ENCODE measurements around the gene COL6A2. TPM values are rescaled to one million over a fixed set of nuclear protein-coding genes. Genes with fewer than 3 reads are reported as not detected.
"Not testable (repeated sequence)": the region's sequence is repeated elsewhere in the genome, so short reads cannot be mapped to it uniquely, and the experiment has no call there.

The COL6A2 gene
- total RNA-seq, 1 experiment from 2014 or later: 15.0 TPM

GRCh38 chr21:46173573-46173972 is 75.7 kb downstream of the COL6A2 start:
- no TSS peak for BruUV-seq (replicated peaks)
- POLR2A ChIA-PET (ENCODE audit: low non-redundant PET): no interaction called here
- Histone ChIP-seq H3K36me3 (ENCODE audit: insufficient read depth, low read length, poor library complexity, severe bottlenecking) (no peaks in the 10 kb centered on the region), H3K4me1 (ENCODE audit: insufficient read depth, low read length, poor library complexity, severe bottlenecking) (no peaks in the 10 kb centered on the region), H3K4me3 (ENCODE audit: low read depth, low read length, poor library complexity, severe bottlenecking) (no peak overlapping the region), H3K27ac (ENCODE audit: low read depth, low read length, poor library complexity, severe bottlenecking) (no peak overlapping the region), H3K9me3 (ENCODE audit: low read depth, low read length, poor library complexity, severe bottlenecking) (peaks cover 13% of the 10 kb centered on the region), H3K27me3 (replicated peaks; ENCODE audit: insufficient read depth, low read depth, low read length, poor library complexity) (no peaks in the 10 kb centered on the region)
- no peak for TF ChIP-seq EZH2 (IDR thresholded peaks at IDR 0.05; ENCODE audit: borderline replicate concordance, low read depth, low read length, poor library complexity, severe bottlenecking)
- no peak for TF ChIP-seq CTCF (conservative IDR thresholded peaks at IDR 0.05; ENCODE audit: low read depth, low read length)
- CTCF ChIA-PET: no interaction called here
- DNase-seq (ENCODE audit: low spot score): no peak
- intact Hi-C loops (cut with micrococcal nuclease; ENCODE audit: unreplicated experiment): loop anchor here (2.0 kb wide), 1 partner anchor 15 kb away; no protein-coding TSS in a partner anchor

- H3K27ac ChIP-seq (ENCODE audit: low read depth, low read length, poor library complexity, severe bottlenecking); POLR2A ChIA-PET (ENCODE audit: low non-redundant PET); intact Hi-C loops (cut with micrococcal nuclease; ENCODE audit: unreplicated experiment); BruUV-seq (replicated peaks); DNase-seq (ENCODE audit: low spot score); H3K36me3 ChIP-seq (ENCODE audit: insufficient read depth, low read length, poor library complexity, severe bottlenecking); H3K27me3 ChIP-seq (replicated peaks; ENCODE audit: insufficient read depth, low read depth, low read length, poor library complexity); H3K4me3 ChIP-seq (ENCODE audit: low read depth, low read length, poor library complexity, severe bottlenecking); CTCF ChIA-PET; H3K4me1 ChIP-seq (ENCODE audit: insufficient read depth, low read length, poor library complexity, severe bottlenecking): not testable (repeated sequence)
- H3K9me3 ChIP-seq (ENCODE audit: low read depth, low read length, poor library complexity, severe bottlenecking): peaks cover 13% of the 10 kb centered on the region
Observed at GRCh38 chr21:46176443-46177129, 78.7 kb downstream of the COL6A2 start.

- no TSS peak for BruUV-seq (replicated peaks)
- no peak overlapping the region for H3K4me3 ChIP-seq (ENCODE audit: low read depth, low read length, poor library complexity, severe bottlenecking)
- POLR2A ChIA-PET (ENCODE audit: low non-redundant PET): no interaction called here
- DNase-seq (ENCODE audit: low spot score): no peak
- peaks cover 4% of the 10 kb centered on the region for H3K4me1 ChIP-seq (ENCODE audit: insufficient read depth, low read length, poor library complexity, severe bottlenecking)
- H3K36me3 ChIP-seq (ENCODE audit: insufficient read depth, low read length, poor library complexity, severe bottlenecking): no peaks in the 10 kb centered on the region
- CTCF ChIA-PET: interaction anchor here (0.6 kb wide), 1 partner anchor 49 kb away, joined by 3 read pairs; the partner anchor contains the start of gene LSS
- intact Hi-C loops (cut with micrococcal nuclease; ENCODE audit: unreplicated experiment): no loop called here
- H3K9me3 ChIP-seq (ENCODE audit: low read depth, low read length, poor library complexity, severe bottlenecking): peaks cover 13% of the 10 kb centered on the region
- H3K27ac ChIP-seq (ENCODE audit: low read depth, low read length, poor library complexity, severe bottlenecking): no peak overlapping the region
- H3K27me3 ChIP-seq (replicated peaks; ENCODE audit: insufficient read depth, low read depth, low read length, poor library complexity): no peaks in the 10 kb centered on the region
- TF ChIP-seq EZH2 (IDR thresholded peaks at IDR 0.05; ENCODE audit: borderline replicate concordance, low read depth, low read length, poor library complexity, severe bottlenecking): no peak
- no peak for TF ChIP-seq CTCF (conservative IDR thresholded peaks at IDR 0.05; ENCODE audit: low read depth, low read length)
Observed at GRCh38 chr21:46178961-46179360, 81.0 kb downstream of the COL6A2 start.

Other genes starting within 250 kb of the COL6A2 start
- gene COL6A1, start 116.3 kb upstream of the COL6A2 start, total RNA-seq (2021): 19.7 and 39.0 TPM in 2 replicates
- 5.4 and 6.6 TPM in 2 replicates for gene FTCD, start 57.5 kb downstream of the COL6A2 start, total RNA-seq (2021)
- 30.9 and 40.6 TPM in 2 replicates for gene SPATC1L, start 86.3 kb downstream of the COL6A2 start, total RNA-seq (2021)
- 130 and 151 TPM in 2 replicates for gene LSS, start 130.7 kb downstream of the COL6A2 start, total RNA-seq (2021)
- 121 and 125 TPM in 2 replicates for gene MCM3AP, start 187.5 kb downstream of the COL6A2 start, total RNA-seq (2021)
- gene YBEY, start 188.2 kb downstream of the COL6A2 start, total RNA-seq (2021): 18.8 and 24.2 TPM in 2 replicates
- gene C21orf58, start 225.8 kb downstream of the COL6A2 start, total RNA-seq (2021): 41.2 and 51.0 TPM in 2 replicates
- 66.4 and 73.7 TPM in 2 replicates for gene PCNT, start 226.0 kb downstream of the COL6A2 start, total RNA-seq (2021)